ENCODE measurements around the gene BICD2.

The BICD2 gene

DNA sequence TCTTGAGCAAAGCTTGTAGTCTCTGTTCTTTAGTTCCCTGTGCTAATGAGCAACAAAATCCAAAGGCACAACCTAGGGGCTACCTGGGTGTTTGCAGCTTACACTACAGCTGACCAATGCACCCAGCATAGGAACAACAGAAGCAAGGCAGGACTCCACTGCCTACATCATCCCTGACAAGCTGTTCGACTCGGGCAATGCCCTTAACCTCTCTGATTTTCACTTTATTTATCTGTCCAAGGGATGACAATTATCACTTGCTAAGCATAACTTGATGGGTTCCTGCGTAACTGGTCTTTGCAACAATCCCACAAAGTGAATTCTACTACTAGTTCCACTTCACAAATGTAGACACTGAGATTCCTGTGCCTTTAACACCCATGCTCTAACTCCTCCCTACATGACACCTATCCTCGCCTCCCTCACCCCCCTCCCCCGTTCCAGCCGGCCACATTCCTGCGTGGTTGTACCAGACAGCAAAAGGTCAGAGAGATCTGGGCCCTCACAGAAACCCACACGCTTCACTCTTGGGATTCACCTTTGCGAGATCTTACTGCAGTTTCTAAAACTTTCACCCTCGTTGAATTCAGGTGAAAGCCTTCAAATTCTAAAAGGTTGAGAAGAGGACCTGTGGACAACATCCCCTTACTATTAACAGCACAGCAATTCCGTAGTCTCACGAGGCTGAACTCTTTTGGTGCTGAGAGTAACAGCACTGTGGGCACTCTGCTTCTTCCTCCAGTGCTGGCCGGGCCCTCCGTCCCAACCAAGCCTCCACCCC, 95.7 kb downstream of the BICD2 start:
- no peak for DNase-seq (ENCODE audit: low read depth)

DNA sequence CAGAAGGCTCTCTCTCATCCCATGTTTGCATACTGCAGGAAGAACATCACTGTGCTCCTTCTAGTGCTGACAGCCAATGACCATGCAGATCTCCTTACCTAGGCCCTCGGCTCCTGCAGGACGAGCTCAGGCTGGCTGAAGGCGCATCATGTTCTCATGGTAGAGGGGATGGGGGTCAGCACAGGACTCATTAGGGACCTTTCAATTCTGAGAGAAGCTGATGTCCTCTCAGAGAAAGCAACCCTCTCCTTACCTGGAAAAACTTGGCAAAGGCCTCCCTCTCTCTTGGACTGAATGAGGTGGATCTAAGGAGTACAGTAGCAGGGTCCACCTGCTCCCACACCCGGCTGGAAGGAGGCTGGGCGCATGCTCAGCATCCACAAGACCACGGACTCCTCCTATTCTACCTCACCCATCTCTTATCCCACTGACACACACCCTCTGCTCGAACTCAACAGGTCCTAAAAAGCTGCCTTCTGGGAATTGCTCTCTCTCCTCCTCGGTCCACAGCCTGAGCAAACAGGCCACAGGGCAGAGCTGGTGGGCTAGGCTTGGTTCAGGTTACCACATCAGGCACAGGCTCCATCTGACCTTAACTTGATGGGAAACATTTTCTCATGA, 97.6 kb downstream of the BICD2 start:
- DNase-seq (ENCODE audit: low read depth), result no peak

DNA sequence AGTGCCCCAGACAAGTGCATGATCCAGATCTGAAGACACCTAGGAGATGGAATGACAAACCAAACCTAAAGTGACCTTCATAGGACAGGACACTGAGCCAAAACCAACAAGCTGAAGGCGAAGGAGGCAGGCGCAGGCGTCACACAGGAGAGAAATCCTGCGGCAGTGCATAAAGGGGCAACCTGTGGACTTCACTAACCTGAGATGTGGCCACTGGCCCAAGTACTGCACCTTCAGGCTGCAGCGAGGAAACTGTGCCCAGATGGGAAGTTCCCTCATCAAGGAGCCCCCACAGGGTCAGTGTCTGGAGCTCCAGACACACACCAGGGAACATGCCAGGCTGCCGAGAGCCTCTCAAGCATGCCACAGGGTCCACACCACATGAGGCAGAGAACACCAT, 98.4 kb downstream of the BICD2 start:
- DNase-seq (ENCODE audit: low read depth), result no peak

DNA sequence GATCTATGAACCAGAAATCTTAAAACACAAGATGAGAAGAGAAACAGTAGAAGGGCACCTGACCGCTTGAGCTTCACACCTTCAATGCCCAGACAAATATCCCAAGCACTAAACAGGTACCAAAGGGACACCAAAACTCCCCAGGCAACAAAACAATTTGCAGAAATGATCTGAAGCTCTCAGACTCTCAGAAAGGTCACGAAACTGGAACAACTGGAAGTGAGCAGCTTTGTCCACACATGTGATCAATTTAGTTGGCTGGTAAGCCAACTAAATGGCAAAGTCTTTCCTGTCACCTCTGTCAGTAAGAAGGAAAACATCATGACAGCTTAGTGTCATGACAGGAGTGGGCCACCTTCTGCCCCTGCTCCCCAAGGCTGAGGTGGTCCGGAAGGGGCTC, 98.8 kb downstream of the BICD2 start:
- no peak for DNase-seq (ENCODE audit: low read depth)

DNA sequence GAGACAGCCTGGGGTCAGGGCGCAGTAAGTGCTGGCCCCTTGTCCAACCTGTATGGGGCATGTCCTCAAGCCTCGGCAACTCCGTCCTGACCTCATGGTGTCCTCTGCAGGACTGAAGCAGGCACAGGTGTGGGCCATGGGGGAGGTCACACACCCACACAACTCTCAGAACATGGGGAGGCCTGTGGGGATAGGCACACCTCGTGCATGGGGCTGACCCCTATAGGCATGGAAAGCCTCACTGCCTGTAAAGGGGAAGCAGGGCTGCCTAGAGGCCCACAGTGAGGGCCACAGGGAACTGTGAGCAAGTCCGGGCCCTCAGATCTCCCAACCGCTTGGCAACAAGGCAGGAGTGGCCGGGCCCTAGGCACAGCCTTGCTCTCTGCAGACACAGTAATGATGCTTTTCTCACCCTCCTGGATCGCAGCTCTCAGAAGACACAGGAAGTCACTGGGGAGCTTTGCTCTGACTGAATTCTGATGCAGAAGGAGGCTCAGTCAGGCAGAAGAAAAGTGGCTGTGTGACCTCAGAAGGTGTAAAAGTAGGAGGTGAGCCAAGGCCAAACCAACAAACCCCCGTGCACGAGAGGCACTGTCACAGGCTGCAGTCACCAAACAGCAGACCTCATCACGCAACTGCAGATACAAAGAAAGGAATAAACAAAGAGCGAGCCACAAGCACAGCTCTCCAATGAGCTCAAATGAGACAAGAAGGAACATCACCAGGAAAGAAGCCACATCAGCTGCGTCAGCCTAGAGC, 100.1 kb downstream of the BICD2 start:
- DNase-seq (ENCODE audit: low read depth), result no peak

DNA sequence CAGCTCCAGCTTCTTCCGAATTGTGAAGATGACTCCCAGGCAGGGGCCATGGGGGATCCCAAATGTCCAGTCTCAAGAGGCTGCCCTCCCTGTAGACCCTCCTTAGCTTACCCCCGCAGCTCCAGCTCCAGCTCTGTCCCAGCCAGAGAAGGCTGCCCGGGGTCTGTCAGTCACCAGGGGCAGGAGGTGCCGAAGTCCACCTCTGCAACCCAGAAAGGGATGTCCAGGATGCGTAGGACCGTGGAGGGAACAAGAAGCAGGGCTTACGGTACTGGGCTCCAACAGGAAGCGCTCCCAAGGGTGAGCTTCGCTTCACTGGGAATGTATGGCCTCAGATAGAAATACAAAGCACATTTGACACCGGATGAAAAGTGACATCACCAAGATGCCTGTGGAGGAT, 100.7 kb downstream of the BICD2 start:
- no peak for DNase-seq (ENCODE audit: low read depth)

DNA sequence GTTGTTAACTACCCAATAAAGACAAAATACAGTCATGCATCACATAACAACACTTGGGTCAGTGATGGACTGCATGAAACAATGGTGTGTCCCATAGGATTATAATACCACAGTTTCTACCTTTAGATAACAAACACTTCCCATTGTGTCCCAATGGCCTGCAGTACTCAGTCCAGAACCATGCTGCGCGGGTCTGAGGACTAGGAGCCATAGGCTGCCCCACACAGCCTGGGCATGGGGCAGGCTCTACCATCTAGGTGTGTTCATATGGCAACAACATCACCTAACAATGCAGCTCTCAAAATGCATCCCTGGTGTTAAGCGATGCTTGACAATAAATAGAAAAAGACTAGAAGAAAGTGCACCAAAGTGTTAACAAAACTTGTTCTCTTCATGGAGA, 101.5 kb downstream of the BICD2 start:
- no peak for DNase-seq (ENCODE audit: low read depth)

DNA sequence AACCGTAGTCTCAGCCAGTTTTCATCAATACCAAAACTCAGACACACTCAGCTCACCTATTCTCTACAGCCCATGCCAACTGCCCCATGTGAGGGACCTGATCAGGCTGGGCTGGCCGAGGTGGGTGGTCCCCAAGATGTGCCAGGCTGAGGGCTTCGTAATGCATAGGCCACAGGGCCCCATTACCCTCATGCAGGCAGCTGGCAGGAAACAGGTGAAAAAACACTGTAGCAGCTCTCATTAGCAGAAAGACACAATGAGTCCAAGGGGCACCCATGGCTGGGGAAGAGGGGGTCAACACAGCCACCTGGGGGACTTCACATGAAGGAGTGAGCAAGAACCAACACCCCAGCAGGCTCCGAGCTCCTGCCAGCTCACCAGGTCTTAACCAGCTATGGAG, 102.9 kb downstream of the BICD2 start:
- no peak for DNase-seq (ENCODE audit: low read depth)
